HS-27A (cell line): ENCODE data around the gene F5.
"Not testable (repeated sequence)": the region's sequence is repeated elsewhere in the genome, so short reads cannot be mapped to it uniquely, and the experiment has no call there.

Source experiments
- DNase-seq: peaks from one replicate; pipeline ENCODE4 v3.0.0-alpha.2; 2012; ENCODE audit warnings: low read depth, missing footprints

The F5 gene

GRCh38 chr1:169538998-169539871 lies 47.0 kb downstream of the F5 start:
- peak; percentile 59 for DNase-seq

GRCh38 chr1:169534653-169535052 lies 51.6 kb downstream of the F5 start:
- no peak for DNase-seq

GRCh38 chr1:169533528-169534190 lies 52.6 kb downstream of the F5 start:
- not testable (repeated sequence) for DNase-seq

DNA sequence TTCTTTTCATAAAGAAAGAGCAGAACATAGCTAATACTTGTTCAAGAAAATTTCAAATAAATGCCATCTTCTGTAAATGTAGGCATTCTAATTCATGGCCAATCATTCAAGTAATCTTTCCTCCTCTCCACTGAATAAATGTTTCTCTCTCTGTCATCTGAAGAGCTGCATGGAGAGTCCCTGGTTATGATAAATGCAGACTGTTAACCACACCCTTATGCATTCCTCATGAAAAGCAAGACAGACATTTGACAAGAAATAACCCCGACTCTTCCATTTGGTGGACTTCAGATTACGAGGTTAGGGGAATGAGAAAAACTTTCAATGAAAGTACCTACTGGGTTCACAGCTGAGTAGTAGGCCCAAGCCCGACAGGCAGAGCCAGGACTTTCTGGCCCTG lies 55.8 kb downstream of the F5 start:
- no peak for DNase-seq

DNA sequence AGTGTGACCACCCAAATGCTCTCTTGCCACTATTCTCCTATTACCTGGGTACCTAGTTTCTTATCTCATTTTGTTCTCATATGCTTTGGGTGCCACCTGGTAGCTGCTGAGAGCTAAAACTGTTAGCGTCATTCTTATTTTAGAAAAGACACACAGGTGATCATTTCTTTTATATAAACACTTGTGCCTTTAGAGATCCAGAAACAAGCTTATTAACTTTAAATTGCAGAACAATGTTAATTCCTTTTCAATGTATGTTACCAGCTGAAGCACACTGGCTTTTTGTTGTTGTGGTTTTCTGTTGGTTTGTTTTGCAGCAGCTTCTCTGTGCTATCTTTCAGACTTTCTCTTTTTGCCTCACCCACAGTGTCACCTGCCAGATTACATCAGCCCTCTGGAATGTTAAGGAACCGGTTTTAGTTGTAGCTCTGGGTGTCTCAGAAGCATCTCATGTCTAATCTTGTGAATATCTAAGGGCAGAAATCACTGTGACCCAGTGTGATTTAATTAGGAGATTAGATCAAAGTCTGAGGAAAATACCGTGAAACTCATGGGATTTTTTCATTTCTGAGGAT lies 57.1 kb downstream of the F5 start:
- no peak for DNase-seq

DNA sequence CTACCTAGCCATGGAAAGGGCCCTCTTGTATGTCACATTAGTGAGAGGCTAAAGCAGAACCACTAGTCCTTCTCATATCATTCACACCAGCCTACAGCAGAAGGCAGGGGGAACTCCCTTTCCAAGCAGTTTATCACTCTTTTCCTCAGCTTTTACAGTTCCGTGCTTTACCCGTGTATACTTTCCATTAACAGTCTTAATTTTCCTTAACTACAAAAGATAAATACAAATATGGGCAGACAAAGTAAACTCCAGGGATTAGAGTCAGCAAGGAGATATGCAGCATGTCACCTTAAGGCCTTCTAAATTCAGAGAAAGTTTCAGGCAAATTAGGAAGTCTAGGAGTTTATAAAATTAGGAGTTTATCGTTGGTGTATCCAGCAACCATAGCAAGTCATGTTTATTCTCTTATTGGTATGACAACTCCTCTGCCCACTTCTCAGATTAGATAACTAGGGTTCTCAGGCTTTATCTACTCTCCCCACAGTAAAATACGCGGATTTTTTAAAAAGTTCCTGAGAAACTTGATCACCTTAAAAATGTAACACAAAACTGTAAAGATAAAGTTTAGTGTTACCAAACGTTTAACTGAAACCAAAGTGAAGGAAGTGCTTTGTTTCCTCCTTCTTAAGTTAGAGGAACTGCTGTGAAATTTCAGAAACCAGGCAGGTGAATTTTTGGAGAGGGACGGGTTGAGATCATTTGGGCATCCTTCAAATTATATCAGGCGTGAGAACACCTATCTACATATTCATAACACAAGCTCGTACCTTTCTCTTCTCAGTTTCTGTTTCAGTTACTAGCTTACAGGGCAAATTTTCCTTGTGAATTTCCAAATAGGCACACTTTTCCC lies 57.8 kb downstream of the F5 start:
- no peak for DNase-seq

DNA sequence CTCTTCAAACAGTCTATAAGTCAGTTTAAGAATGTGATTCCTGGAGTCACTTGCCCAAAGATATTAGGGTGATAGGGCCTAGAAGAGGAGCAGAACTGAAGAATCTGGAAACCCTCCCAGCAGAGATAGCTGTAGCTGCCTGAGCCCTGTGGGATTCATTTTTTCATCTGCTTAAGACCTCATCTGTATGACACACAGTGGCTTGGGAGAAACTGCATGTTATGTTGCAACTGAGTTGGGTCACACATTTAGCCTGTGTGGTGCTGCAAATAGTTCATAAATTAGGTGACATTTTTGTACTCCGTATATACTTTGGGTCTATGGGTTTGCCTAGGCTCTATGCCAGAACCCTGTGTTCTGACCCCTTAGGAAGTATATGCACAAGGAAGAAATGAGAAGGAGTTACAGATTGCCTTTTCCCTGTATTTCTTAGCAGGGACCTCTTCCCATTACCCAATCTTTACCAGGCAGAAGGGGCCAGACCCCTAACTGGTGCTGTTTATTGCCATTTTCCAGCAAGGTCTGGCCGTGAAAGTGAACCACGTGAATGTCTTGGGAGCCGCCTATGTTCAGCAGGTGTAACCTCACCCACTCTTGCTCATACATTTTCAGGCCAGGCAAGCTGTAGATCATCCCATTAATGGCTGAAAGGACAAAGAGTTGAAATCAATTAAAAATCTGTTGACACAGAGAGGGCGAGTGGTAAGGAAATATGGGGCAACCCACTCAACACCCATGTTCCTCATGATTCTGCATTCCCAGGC lies 58.6 kb downstream of the F5 start:
- no peak for DNase-seq

GRCh38 chr1:169527001-169527400 lies 59.3 kb downstream of the F5 start:
- no peak for DNase-seq

GRCh38 chr1:169526120-169526832 lies 60.0 kb downstream of the F5 start:
- no peak for DNase-seq

DNA sequence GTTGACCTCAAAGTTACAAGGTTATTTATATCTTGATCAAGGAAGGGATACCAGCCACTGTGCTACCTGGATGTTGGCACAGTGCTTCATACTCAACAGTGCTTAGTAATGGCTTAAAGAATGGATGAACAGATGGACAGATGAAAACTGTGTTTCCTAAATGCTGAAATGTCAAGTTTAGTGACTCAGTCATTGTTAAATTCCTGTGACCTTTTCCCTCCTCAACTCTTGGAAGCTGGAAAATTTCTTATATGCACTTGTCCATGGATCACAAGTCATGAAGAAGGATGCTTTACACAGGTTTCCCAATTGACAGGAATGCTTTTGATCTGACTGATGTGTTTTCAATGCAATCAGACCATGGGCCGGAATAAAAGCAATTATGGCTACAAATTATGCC lies 60.9 kb downstream of the F5 start:
- no peak for DNase-seq

GRCh38 chr1:169523904-169524303 lies 62.4 kb downstream of the F5 start:
- DNase-seq, result no peak

DNA sequence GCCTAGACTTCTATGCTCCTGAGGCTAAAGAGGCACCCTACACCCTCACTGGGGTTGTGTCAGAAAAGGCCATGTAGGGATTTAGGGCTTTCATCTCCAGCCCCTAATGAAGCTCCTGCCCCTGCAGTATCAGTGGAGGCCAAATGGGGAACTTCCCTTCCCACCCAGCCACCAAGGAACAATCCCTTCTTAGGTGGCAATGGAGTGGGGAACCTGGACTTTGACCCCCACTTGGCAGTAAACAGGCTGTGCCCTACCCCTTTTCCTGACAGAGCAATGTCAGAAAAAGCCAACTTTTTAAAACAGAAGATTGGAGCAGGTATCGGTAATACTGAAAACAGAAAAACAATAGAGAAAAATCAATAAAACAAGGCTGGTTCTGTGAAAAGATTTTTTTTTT lies 65.1 kb downstream of the F5 start:
- DNase-seq, result no peak

GRCh38 chr1:169517558-169518186 lies 68.6 kb downstream of the F5 start:
- DNase-seq, result no peak

GRCh38 chr1:169515641-169516040 lies 70.6 kb downstream of the F5 start:
- no peak for DNase-seq

GRCh38 chr1:169514566-169515270 lies 71.6 kb downstream of the F5 start:
- no peak for DNase-seq

- no peak for DNase-seq
Measured at GRCh38 chr1:169513208-169513607, 73.1 kb downstream of the F5 start.

- DNase-seq, result peak; percentile 15
Measured at GRCh38 chr1:169511316-169512005, 74.8 kb downstream of the F5 start.

DNA sequence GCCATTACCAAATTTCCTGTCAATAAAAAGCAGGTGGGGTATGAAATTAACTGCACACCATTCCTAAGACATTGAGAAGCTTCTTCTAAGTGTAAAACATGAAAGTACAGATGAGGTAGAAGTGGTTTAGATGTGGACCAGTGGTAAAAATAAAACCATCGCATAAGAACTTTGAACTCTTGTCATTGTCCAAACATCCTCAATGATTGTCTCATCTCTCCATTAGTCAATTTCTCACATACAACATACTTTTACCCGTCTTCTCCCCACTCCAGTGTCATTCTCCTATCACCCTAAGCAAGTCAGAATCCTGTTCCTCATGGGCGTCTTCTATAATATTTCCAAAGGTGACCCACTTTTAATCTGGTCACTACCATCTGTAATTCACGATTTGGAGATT lies 76.2 kb downstream of the F5 start:
- no peak for DNase-seq

GRCh38 chr1:169509354-169509753 lies 76.9 kb downstream of the F5 start:
- DNase-seq, result no peak
